Esophagus squamous epithelium (tissue), 5 donors: ENCODE measurements around the gene UBAP1L. TPM values are rescaled to one million over a fixed set of nuclear protein-coding genes. Genes with fewer than 3 reads are reported as not detected.
A peak's percentile ranks its signal among the peaks of the same experiment; 100 is the strongest.
"Not testable (repeated sequence)": the region's sequence is repeated elsewhere in the genome, so short reads cannot be mapped to it uniquely, and the experiment has no call there.

Experiments
- DNase-seq: peaks from one replicate; lab custom pipeline; 2025; lab: John Stamatoyannopoulos, UW
- H3K27ac ChIP-seq, 4 donors: fragments of 200-600 bp; sonication (generic); one replicate each; pipeline ENCODE4 v1.5.1; 2016 to 2019; ENCODE audit warnings: mild to moderate bottlenecking in 1 of 4
- H3K27me3 ChIP-seq, 4 donors: fragments of 200-600 bp; sonication (generic); 1 replicate in 3 of 4; 2 replicates in 1 of 4; pipeline versions ENCODE4 v1.5.1 to v1.6.0; 2017 to 2021; ENCODE audit warnings: antibody characterized with exemption in 1 of 4
- H3K36me3 ChIP-seq, 3 donors: fragments of 200-600 bp; sonication (generic); one replicate each; pipeline ENCODE4 v1.5.1; 2016 to 2019
- H3K4me1 ChIP-seq, 3 donors: fragments of 200-600 bp; sonication (generic); one replicate each; pipeline ENCODE4 v1.5.1; 2017 to 2019
- H3K4me3 ChIP-seq, 4 donors: fragments of 200-600 bp; sonication (generic); 1 replicate in 3 of 4; 2 replicates in 1 of 4; pipeline ENCODE4 v1.5.1; 2016 to 2019; ENCODE audit warnings: mild to moderate bottlenecking in 2 of 4, moderate library complexity in 1 of 4
- H3K9me3 ChIP-seq, 3 donors: fragments of 200-600 bp; sonication (generic); one replicate each; pipeline ENCODE4 v1.5.1; 2016 to 2019
- CTCF ChIP-seq, 6 experiments: fragments of 450-650 bp in 4 of 6; fragments of 200-600 bp in 2 of 6; sonication (generic) in 2 of 6; IDR thresholded peaks; one replicate each; pipeline ENCODE4 v1.5.1; 2016 to 2019; ENCODE audit warnings: antibody characterized with exemption in 6 of 6, mild to moderate bottlenecking in 4 of 6, moderate library complexity in 4 of 6
- POLR2A ChIP-seq, 4 donors: fragments of 450-650 bp; IDR thresholded peaks; one replicate each; pipeline ENCODE4 v1.6.1; 2017; ENCODE audit warnings: antibody characterized with exemption in 4 of 4, mild to moderate bottlenecking in 4 of 4, moderate library complexity in 3 of 4
- WGBS, 2 donors: methylation state at CpG; one replicate each; pipeline ENCODE4 v1.1.5; 2018; 5-methylcytosine and 5-hydroxymethylcytosine counted together
- intact Hi-C: fragments of 100-400 bp; cut with DNase I; formaldehyde crosslinking; loops from one replicate; pipeline ENCODE4 v1.15.0; 2022
- total RNA-seq, 4 donors: library from RNA; depleted of rRNA; stranded (reverse); fragments of >200 nt; gene quantifications; one replicate each; pipeline ENCODE4 v1.1.0, GENCODE V29; 2016
- donor health status: DM: yes; HTN: yes; CAD: no.

Gene UBAP1L
- total RNA-seq, 4 donors from 2014 or later: 1.6 to 6.3 (median 2.0) TPM

- WGBS, 2 donors: 70 to 85% methylated on average over 8 to 12 of the region's 14 CpGs
- Histone ChIP-seq H3K9me3 (no peaks in the 10 kb centered on the region), H3K36me3 (peaks cover 0 to 31% (median 10%) of the 10 kb centered on the region in 3 donors), H3K27me3 (no peaks in the 10 kb centered on the region), H3K4me1 (peaks cover 4 to 31% (median 13%) of the 10 kb centered on the region in 3 donors), H3K4me3 (no peak overlapping the region), H3K27ac (peak overlapping the region; percentile 5 to 75 (median 54))
- no peak for DNase-seq
- intact Hi-C loops: no loop called here
- no peak for TF ChIP-seq CTCF (IDR thresholded peaks at IDR 0.05)
- no peak for TF ChIP-seq POLR2A (IDR thresholded peaks at IDR 0.05)
Measured at GRCh38 chr15:65094294-65094995, 20.6 kb downstream of the UBAP1L start.

GRCh38 chr15:65093793-65094170 is 21.2 kb downstream of the UBAP1L start:
- intact Hi-C loops, H3K9me3 ChIP-seq, H3K4me3 ChIP-seq, DNase-seq, H3K27me3 ChIP-seq: not testable (repeated sequence)
- Histone ChIP-seq H3K27ac (peak overlapping the region in 3 of 4 donors; percentile 48 to 75 (median 60)), H3K36me3 (peaks cover 0 to 24% (median 3%) of the 10 kb centered on the region in 3 donors), H3K4me1 (peaks cover 4 to 38% (median 15%) of the 10 kb centered on the region in 3 donors)
- 93 to 97% methylated on average over 11 of the region's 13 CpGs for WGBS, 2 donors

GRCh38 chr15:65092911-65093792 is 21.8 kb downstream of the UBAP1L start:
- Histone ChIP-seq H3K36me3 (peaks cover 0 to 18% (median 0%) of the 10 kb centered on the region in 3 donors), H3K27ac (peak overlapping the region in 3 of 4 donors; percentile 9 to 48 (median 30)), H3K4me1 (peaks cover 11 to 44% (median 16%) of the 10 kb centered on the region in 3 donors), H3K4me3 (no peak overlapping the region), H3K27me3 (no peaks in the 10 kb centered on the region), H3K9me3 (no peaks in the 10 kb centered on the region)
- WGBS, 2 donors: 78 to 93% methylated on average over 6 to 10 of the region's 17 CpGs
- TF ChIP-seq CTCF (IDR thresholded peaks at IDR 0.05) (no peak), POLR2A (IDR thresholded peaks at IDR 0.05) (no peak)
- no peak for DNase-seq
- intact Hi-C loops: no loop called here

GRCh38 chr15:65091946-65092770 is 22.8 kb downstream of the UBAP1L start:
- no peak for DNase-seq
- Histone ChIP-seq H3K27me3 (no peaks in the 10 kb centered on the region), H3K4me1 (peaks cover 20 to 54% (median 26%) of the 10 kb centered on the region in 3 donors), H3K9me3 (no peaks in the 10 kb centered on the region), H3K4me3 (no peak overlapping the region), H3K27ac (peak overlapping the region in 3 of 4 donors; percentile 39 to 55 (median 48)), H3K36me3 (peaks cover 0 to 8% (median 0%) of the 10 kb centered on the region in 3 donors)
- WGBS, 2 donors: 72 to 76% methylated on average over 9 to 10 of the region's 12 CpGs
- intact Hi-C loops: no loop called here
- TF ChIP-seq POLR2A (IDR thresholded peaks at IDR 0.05): no peak
- TF ChIP-seq CTCF (IDR thresholded peaks at IDR 0.05): no peak

- intact Hi-C loops: no loop called here
- Histone ChIP-seq H3K4me1 (peaks cover 27 to 64% (median 33%) of the 10 kb centered on the region in 3 donors), H3K9me3 (no peaks in the 10 kb centered on the region), H3K36me3 (no peaks in the 10 kb centered on the region), H3K27me3 (peaks cover 0 to 8% (median 0%) of the 10 kb centered on the region in 4 donors), H3K27ac (peak overlapping the region; percentile 59 to 89 (median 83)), H3K4me3 (no peak overlapping the region)
- DNase-seq: no peak
- 46 to 74% methylated on average over 3 to 5 of the region's 5 CpGs for WGBS, 2 donors
- TF ChIP-seq CTCF (IDR thresholded peaks at IDR 0.05): no peak
- TF ChIP-seq POLR2A (IDR thresholded peaks at IDR 0.05): no peak
Measured at GRCh38 chr15:65089206-65089824, 25.7 kb downstream of the UBAP1L start.
